NCI-H2029 treated with DMSO at 0.1 percent for 48 hours (cell line): Measurements from ENCODE around the gene ITPKC.
"Not testable (repeated sequence)": the region's sequence is repeated elsewhere in the genome, so short reads cannot be mapped to it uniquely, and the experiment has no call there.

Experiments
- DNase-seq: peaks from one replicate; lab custom pipeline; 2025; lab: John Stamatoyannopoulos, UW

ITPKC gene

DNA sequence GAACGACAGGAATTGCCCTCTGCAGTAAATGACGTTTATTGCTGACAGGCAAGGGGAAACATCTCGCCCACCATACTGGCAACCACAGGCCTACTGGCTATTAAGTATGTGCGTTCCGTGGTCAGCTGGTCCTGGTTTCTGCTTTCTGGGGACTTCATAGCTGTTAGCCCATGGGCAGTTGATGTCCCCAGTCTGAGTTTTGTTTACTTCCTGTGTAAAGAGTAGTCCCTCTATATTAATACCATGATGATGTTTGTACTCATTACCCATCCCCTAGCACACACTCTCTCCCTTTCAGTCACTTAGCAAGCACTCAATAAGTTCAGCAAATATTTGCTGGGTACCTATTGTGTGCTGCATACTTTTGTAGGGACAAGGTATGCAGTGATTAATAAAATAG, 52.0 kb downstream of the ITPKC start:
- no peak for DNase-seq

DNA sequence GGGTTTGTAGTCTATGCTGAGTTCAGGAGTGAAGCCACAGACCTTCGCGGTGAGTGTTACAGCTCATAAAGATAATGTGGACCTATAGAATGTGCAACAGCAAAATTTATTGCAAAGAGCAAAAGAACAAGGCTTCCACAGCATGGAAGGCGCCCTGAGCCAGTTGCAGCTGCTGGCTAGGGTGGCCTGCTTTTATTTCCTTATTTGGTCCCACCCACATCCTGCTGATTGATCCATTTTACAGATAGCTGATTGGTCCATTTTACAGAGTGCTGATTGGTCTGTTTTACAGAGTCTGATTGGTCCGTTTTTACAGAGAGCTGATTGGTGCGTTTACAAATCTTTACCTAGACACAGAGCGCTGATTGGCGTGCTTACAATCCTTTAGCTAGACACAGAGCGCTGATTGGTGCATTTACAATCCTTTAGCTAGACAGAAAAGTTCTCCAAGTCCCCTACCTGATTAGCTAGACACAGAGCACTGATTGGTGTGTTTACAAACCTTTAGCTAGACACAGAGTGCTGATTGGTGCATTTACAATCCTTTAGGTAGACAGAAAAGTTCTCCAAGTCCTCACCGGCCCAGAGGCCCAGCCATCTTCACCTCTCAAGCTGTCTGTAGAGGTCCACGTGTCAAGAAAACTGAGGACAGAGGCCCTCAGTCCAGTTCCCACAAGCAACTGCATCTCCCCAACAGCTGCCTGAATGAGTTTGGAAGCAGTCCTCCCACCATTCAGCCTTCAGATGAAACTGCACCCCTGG, 54.4 kb downstream of the ITPKC start:
- DNase-seq = not testable (repeated sequence)

DNA sequence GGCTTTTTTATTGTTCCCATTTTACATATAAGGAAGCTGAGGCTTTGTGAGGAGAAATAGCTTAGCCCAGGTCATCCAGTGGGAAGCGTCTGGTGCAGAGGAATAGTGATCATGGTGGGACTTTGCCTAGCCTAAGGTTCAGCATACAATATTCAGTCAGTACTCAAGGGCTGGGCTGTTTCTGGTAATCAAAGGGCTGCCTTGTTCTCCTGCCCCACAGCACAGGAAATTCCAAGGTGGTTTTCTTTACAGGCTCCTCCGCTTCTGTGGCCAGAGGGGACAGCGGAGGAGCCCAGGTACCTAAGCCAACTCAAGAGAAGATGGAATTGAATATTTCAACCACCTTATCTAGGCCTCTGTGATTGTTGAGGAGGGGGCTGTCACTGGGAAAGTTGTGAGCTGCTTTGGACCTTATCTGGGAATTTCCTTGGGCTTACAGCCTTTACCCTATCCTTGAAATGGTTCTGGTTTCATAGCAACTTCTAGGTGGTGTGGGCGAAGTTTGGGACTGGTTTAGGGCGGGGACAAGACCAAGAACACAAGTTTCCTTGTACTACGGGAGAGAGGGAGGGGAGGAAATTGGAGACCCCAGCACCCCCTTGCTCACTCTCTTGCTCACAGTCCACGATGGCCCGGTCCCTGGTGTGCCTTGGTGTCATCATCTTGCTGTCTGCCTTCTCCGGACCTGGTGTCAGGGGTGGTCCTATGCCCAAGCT, 58.2 kb downstream of the ITPKC start, which contains the start of gene MIA:
TSS of gene MIA (plus strand) at position 606 of the 716 bp plus-strand sequence. CDS start at position 628, 22 bp downstream.
- DNase-seq = no peak

GRCh38 chr19:40775632-40776022, 58.7 kb downstream of the ITPKC start:
- DNase-seq = no peak

- DNase-seq = no peak
Measured at GRCh38 chr19:40776364-40776763, 59.5 kb downstream of the ITPKC start.

DNA sequence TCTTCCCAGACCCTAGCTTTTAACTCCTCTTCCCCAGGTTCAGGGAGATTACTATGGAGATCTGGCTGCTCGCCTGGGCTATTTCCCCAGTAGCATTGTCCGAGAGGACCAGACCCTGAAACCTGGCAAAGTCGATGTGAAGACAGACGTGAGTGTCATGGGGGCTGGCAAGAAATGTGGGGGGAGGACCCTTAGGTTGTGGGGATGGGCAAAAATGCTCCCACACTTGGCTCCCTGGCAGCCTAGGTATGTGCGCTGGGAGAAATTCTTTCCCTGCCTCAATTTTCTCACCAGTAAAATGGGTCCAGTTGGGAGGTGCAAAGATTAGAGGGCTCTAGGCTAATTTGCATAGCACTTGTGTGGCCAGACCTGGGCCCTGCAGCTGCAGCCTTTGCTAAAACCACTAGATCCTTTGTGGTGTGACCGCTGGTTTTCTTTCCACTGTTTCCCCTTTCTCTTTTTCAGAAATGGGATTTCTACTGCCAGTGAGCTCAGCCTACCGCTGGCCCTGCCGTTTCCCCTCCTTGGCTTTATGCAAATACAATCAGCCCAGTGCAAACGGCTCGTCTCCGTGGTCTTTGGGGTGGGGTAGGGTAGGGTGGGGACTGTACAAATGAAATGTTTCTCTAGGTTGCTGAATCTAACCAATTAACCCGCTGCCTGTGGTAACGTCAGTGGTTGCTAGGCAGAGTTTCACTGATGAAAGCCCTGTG, 60.2 kb downstream of the ITPKC start:
- DNase-seq = peak; percentile 90

DNA sequence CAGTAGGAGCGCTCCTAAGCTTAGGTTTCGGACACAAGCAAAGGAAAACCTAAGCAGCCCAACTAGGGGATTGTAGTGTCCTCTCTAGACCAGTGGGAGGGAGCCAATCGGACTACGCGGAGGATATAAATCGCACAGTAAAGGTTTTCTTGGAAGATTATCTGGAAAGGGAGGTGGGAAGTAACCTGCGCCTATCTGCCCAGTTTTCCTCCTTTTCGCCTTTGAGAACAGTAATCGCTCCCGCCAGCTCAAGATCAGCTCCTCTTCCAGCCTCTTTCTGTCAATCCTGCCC, 60.7 kb downstream of the ITPKC start:
- DNase-seq = no peak

- DNase-seq = peak; percentile 97
Measured at GRCh38 chr19:40777937-40778705, 61.2 kb downstream of the ITPKC start, which contains the start of gene RAB4B. RAB4B (plus strand) TSS chr19:40778247; CDS start chr19:40778376, 129 bp downstream.

GRCh38 chr19:40778706-40779284, 61.9 kb downstream of the ITPKC start:
- no peak for DNase-seq

DNA sequence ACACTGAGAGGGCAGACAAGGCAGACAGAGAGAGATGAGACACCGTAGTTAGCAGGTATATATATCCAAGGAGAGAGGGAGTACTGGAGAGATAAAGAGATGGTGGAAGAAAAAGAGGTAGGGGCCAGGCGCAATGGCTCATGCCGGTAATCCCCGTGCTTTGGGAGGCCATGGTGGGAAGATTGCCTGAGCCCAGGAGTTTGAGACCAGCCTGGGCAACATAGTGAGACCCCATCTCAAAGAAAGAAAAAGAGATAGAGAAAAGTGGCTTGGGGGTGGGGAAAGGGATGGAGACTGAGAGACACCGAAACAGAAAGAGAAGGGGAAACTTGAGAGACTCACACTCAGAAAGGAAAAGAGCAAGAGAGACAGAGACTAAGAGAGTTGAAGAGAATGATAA, 63.7 kb downstream of the ITPKC start:
- no peak for DNase-seq

GRCh38 chr19:40781140-40781539, 64.2 kb downstream of the ITPKC start:
- no peak for DNase-seq

GRCh38 chr19:40783711-40784110, 66.8 kb downstream of the ITPKC start:
- no peak for DNase-seq

- DNase-seq = not testable (repeated sequence)
Measured at GRCh38 chr19:40784146-40784545, 67.2 kb downstream of the ITPKC start.

DNA sequence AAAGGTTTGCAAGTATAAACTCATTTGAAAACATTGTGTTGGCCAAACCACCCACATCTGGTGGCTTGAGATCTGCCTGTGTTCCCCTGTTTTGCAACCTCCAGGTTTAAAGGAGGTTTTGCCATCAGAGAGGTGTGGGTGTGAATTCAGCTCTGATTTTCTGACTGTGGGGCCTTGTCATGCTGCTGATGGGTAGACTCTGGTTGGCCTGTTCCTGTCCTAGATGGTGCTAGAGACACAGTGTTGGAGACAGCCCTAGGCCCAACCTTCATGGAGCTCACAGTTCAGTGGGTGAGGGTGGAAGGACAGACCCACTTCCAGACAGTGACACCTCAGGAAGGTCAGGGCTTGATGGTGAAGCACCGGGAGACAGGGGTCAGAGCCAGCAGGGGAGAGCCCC, 68.6 kb downstream of the ITPKC start:
- no peak for DNase-seq

DNA sequence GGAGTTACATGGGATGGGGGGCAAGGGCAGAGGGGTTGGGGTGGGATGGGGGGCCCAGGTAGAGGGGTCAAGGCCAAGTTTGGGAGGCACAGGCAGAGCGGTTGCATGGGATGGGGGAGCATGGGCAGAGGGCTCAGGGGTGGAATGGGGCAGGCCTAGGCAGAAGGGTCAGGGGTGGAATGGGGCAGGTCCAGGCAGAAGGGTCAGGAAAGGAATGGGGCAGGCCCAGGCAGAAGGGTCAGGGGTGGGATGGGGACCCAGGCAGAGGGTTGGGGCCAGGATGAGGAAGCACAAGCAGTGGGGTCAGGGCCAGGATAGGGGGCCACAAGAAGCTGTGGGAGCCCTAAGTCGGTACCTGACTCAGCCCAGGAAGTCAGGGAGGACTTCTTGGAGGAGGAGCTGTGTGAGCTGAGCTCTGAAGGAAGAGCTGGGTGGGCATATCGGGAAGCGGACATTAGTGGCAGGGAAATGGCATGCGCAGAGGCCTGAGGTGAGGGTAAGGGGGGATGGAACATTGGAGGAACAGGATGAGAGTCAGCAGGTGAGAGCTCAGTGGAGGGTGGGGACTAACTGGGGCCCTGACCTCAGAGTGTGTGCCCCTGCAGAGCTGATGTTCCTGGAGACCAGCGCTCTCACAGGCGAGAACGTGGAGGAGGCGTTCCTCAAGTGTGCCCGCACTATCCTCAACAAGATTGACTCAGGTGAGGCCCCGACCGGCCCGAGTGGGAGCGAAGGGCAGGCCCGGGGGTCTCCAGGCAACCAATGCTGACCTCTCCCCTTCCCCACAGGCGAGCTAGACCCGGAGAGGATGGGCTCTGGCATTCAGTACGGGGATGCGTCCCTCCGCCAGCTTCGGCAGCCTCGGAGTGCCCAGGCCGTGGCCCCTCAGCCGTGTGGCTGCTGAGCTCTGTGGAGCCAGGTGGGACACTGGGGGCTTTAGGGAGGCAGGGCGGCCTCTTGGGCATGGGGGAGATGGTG, 69.4 kb downstream of the ITPKC start:
- DNase-seq = no peak
